Colon (tissue), 2 donors: ENCODE results near the gene TPD52L2.
"Not testable (repeated sequence)": the region's sequence is repeated elsewhere in the genome, so short reads cannot be mapped to it uniquely, and the experiment has no call there.

Experiments
- FAIRE-seq: peaks from 2 replicates; lab custom pipeline; 2012; peaks lifted over from hg19 to GRCh38; lab: Jason Lieb, UNC
- donor health status: control.
- donor health status: control.

TPD52L2 gene

GRCh38 chr20:63835021-63835858 lies 29.8 kb upstream of the TPD52L2 start:
- no peak for FAIRE-seq

GRCh38 chr20:63836458-63837344 lies 28.4 kb upstream of the TPD52L2 start:
- FAIRE-seq: no peak

- no peak for FAIRE-seq
Measured at GRCh38 chr20:63837479-63837878, 27.6 kb upstream of the TPD52L2 start.

- FAIRE-seq: no peak
Measured at GRCh38 chr20:63839620-63840019, 25.4 kb upstream of the TPD52L2 start.

GRCh38 chr20:63840405-63840828 lies 24.7 kb upstream of the TPD52L2 start:
- FAIRE-seq: no peak

GRCh38 chr20:63842258-63842657 lies 22.8 kb upstream of the TPD52L2 start:
- no peak for FAIRE-seq

- no peak for FAIRE-seq
Measured at GRCh38 chr20:63843222-63843621, 21.8 kb upstream of the TPD52L2 start.

- no peak for FAIRE-seq
Measured at GRCh38 chr20:63843778-63844177, 21.3 kb upstream of the TPD52L2 start.

GRCh38 chr20:63844511-63844991 lies 20.5 kb upstream of the TPD52L2 start:
- FAIRE-seq: no peak

- FAIRE-seq: no peak
Measured at GRCh38 chr20:63846128-63846771, 18.8 kb upstream of the TPD52L2 start.

- FAIRE-seq: no peak
Measured at GRCh38 chr20:63846888-63847236, 18.2 kb upstream of the TPD52L2 start.

GRCh38 chr20:63847237-63848002 lies 17.6 kb upstream of the TPD52L2 start:
- no peak for FAIRE-seq

GRCh38 chr20:63848003-63848911 lies 16.8 kb upstream of the TPD52L2 start:
- no peak for FAIRE-seq

GRCh38 chr20:63850689-63851547 lies 14.2 kb upstream of the TPD52L2 start:
- no peak for FAIRE-seq

GRCh38 chr20:63851548-63851943 lies 13.5 kb upstream of the TPD52L2 start:
- not testable (repeated sequence) for FAIRE-seq

- not testable (repeated sequence) for FAIRE-seq
Measured at GRCh38 chr20:63853733-63854068, 11.4 kb upstream of the TPD52L2 start.

GRCh38 chr20:63854069-63854765 lies 10.9 kb upstream of the TPD52L2 start:
- FAIRE-seq: no peak

- FAIRE-seq: no peak
Measured at GRCh38 chr20:63854766-63855362, 10.2 kb upstream of the TPD52L2 start.
